Prostate gland (tissue), 2 donors: Measurements from ENCODE around the gene SPRR2A. TPM values are rescaled to one million over a fixed set of nuclear protein-coding genes. Genes with fewer than 3 reads are reported as not detected.
"Not testable (repeated sequence)": the region's sequence is repeated elsewhere in the genome, so short reads cannot be mapped to it uniquely, and the experiment has no call there.

Experiments
- DNase-seq: peaks from one replicate; pipeline ENCODE4 v3.0.0-alpha.2; 2019; ENCODE audit warnings: low spot score
- H3K27ac ChIP-seq, 2 donors: fragments of 200-600 bp; sonication (generic); 2 replicates each; pipeline ENCODE4 v1.5.1; 2017 to 2019
- H3K27me3 ChIP-seq: fragments of 200-600 bp; sonication (generic); replicated peaks from 2 replicates; pipeline ENCODE4 v1.5.1; 2019; ENCODE audit not compliant: insufficient read depth
- H3K36me3 ChIP-seq, 2 donors: fragments of 200-600 bp; sonication (generic); 1 replicate in 1 of 2; 2 replicates in 1 of 2; pipeline versions ENCODE4 v1.5.1 to v1.8.1; 2017 to 2019
- H3K4me1 ChIP-seq: fragments of 200-600 bp; sonication (generic); replicated peaks from 2 replicates; pipeline ENCODE4 v1.5.1; 2019
- H3K4me3 ChIP-seq, 2 donors: fragments of 200-600 bp; sonication (generic); 2 replicates each; pipeline ENCODE4 v1.5.1; 2017 to 2019
- H3K9me3 ChIP-seq: fragments of 200-600 bp; sonication (generic); 2 replicates; pipeline ENCODE4 v1.5.1; 2017
- POLR2A ChIP-seq: fragments of 450-650 bp; IDR thresholded peaks from one replicate; pipeline ENCODE4 v1.6.1; 2016; ENCODE audit warnings: antibody characterized with exemption, mild to moderate bottlenecking
- POLR2AphosphoS5 ChIP-seq: sonication (generic); formaldehyde crosslinking; IDR thresholded peaks from one replicate; pipeline ENCODE4 v1.6.1; 2017; ENCODE audit warnings: antibody characterized with exemption
- WGBS: methylation state at CpG from one replicate; pipeline ENCODE4 v1.1.5; 2018; 5-methylcytosine and 5-hydroxymethylcytosine counted together
- intact Hi-C: fragments of 100-400 bp; cut with DNase I; formaldehyde crosslinking; loops from one replicate; pipeline ENCODE4 v1.14.2; 2022
- total RNA-seq, 2 donors: library from RNA; depleted of rRNA; stranded (reverse); fragments of >200 nt; gene quantifications; one replicate each; pipeline ENCODE4 v1.1.0, GENCODE V29; 2016
- TF ChIP-seq, protein P1 (sequence below), 4 experiments: fragments of 200-600 bp in 2 of 4; fragments of 450-650 bp in 2 of 4; sonication (generic) in 2 of 4; IDR thresholded peaks; 1 replicate in 3 of 4; 2 replicates in 1 of 4; pipeline ENCODE4 v1.5.1; 2016 to 2019; ENCODE audit warnings: antibody characterized with exemption in 4 of 4, mild to moderate bottlenecking in 2 of 4, moderate library complexity in 2 of 4

Gene SPRR2A
- total RNA-seq, 2 donors from 2014 or later = not detected

DNA sequence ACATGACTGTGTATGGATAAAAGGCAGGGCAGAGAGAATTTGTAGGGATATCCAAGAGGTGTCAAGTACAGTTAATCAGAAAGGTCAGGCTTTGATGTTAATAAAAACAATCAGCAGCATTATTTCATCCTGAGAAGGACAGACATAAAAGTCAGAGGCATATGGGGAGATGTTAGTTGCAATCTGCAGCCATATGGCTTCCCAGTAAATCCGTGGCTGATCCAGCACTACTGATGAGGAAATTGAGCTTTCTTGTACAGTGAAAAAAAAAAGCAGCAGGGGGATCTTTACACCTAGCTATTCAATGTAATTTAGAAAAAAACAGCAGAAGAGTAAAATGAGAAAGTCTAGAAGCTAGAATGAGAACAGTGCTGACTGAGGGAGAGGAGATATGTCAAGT is 28.5 kb downstream of the SPRR2A start:
- WGBS = 76% methylated on average over 1 of the region's 1 CpG
- Histone ChIP-seq H3K9me3 (no peaks in the 10 kb centered on the region), H3K4me3 (no peak overlapping the region), H3K27ac (no peak overlapping the region), H3K27me3 (no peaks in the 10 kb centered on the region), H3K36me3 (no peaks in the 10 kb centered on the region), H3K4me1 (no peaks in the 10 kb centered on the region)
- TF ChIP-seq POLR2AphosphoS5 (no peak), POLR2A (no peak)
- TF ChIP-seq, protein P1, sequence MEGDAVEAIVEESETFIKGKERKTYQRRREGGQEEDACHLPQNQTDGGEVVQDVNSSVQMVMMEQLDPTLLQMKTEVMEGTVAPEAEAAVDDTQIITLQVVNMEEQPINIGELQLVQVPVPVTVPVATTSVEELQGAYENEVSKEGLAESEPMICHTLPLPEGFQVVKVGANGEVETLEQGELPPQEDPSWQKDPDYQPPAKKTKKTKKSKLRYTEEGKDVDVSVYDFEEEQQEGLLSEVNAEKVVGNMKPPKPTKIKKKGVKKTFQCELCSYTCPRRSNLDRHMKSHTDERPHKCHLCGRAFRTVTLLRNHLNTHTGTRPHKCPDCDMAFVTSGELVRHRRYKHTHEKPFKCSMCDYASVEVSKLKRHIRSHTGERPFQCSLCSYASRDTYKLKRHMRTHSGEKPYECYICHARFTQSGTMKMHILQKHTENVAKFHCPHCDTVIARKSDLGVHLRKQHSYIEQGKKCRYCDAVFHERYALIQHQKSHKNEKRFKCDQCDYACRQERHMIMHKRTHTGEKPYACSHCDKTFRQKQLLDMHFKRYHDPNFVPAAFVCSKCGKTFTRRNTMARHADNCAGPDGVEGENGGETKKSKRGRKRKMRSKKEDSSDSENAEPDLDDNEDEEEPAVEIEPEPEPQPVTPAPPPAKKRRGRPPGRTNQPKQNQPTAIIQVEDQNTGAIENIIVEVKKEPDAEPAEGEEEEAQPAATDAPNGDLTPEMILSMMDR (IDR thresholded peaks at IDR 0.05) = no peak
- intact Hi-C loops = no loop called here
- no peak for DNase-seq

DNA sequence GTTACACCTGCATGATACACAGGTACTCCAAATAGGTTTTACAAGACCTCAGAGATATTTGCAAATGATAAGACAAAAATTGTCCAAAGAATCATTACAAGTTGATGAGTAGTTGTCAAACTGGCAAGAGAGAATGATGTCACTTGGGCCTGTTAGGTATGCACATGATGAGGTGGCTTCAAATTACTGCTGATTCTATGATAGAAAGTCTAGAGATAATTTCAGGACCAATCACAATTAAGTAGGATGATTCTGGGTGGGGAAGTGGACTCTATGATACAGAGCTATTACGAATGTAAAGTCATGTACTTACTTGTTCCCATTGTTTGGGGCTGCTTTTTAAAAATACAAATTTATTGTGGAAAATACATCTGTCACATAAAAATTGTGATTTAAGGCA is 31.5 kb downstream of the SPRR2A start:
- no peak overlapping the region for H3K27ac ChIP-seq

DNA sequence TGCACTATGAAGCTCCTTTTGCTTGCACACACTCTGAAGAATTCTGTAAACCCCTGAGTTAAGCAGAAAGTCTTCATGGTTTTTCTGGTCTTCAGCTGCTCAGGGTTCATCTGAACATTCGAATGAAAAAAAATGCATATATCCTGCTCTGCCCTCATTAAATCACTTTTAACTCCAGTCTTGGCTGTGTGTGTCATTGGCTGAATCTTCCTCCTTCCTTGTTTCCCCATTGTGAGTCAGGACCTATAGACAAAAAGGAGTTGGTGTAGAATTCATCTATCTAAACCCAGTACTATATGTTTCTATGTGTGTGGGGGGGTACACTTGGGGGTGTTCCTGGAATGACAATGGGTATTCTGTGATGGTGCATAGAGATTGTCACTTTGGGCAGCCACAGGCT is 32.9 kb downstream of the SPRR2A start:
- WGBS = 95% methylated on average over 1 of the region's 1 CpG
- DNase-seq = no peak
- no peaks in the 10 kb centered on the region for H3K4me1 ChIP-seq
- no peaks in the 10 kb centered on the region for H3K9me3 ChIP-seq
- no peaks in the 10 kb centered on the region for H3K36me3 ChIP-seq
- no peak overlapping the region for H3K27ac ChIP-seq
- no peak overlapping the region for H3K4me3 ChIP-seq
- TF ChIP-seq POLR2A = no peak
- no peak for TF ChIP-seq POLR2AphosphoS5
- TF ChIP-seq, protein P1 (IDR thresholded peaks at IDR 0.05) = no peak
- no peaks in the 10 kb centered on the region for H3K27me3 ChIP-seq
- intact Hi-C loops = no loop called here

More for the DNA sequence above, 31.5 kb downstream of the SPRR2A start:
- 50% methylated on average over 1 of the region's 1 CpG for WGBS
- intact Hi-C loops = no loop called here
- Histone ChIP-seq H3K9me3 (no peaks in the 10 kb centered on the region), H3K27me3 (no peaks in the 10 kb centered on the region), H3K4me3 (no peak overlapping the region), H3K4me1 (no peaks in the 10 kb centered on the region), H3K36me3 (no peaks in the 10 kb centered on the region)
- TF ChIP-seq POLR2AphosphoS5 (no peak), POLR2A (no peak)
- TF ChIP-seq, protein P1 (IDR thresholded peaks at IDR 0.05) = no peak
- DNase-seq = no peak

DNA sequence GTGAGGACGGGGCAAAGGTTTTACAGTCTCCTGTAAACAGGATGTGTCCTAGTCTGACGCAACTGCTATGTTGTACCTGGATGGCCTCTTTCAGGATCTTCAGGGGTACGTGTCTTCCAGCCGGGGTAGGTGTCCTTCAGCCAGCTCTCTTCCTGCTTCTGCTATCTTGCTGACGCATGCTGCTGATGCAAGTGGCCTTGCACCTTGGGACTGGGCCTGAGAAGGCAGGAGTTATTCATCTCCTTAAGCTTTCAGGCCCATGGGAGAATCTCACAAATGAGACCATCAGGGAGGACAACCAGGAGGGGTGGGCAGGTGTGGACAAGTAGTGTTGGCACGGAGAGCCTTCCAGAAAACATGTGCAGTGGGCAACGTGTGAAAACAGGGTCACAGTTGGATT is 34.2 kb downstream of the SPRR2A start:
- no peak for DNase-seq
- TF ChIP-seq POLR2AphosphoS5 (no peak), POLR2A (no peak)
- TF ChIP-seq, protein P1 (IDR thresholded peaks at IDR 0.05) = no peak
- H3K27ac ChIP-seq = no peak overlapping the region
- intact Hi-C loops = no loop called here
- H3K9me3 ChIP-seq = no peaks in the 10 kb centered on the region
- WGBS = 84% methylated on average over 7 of the region's 7 CpGs
- H3K27me3 ChIP-seq = no peaks in the 10 kb centered on the region
- H3K4me1 ChIP-seq = no peaks in the 10 kb centered on the region
- no peak overlapping the region for H3K4me3 ChIP-seq
- H3K36me3 ChIP-seq = no peaks in the 10 kb centered on the region

DNA sequence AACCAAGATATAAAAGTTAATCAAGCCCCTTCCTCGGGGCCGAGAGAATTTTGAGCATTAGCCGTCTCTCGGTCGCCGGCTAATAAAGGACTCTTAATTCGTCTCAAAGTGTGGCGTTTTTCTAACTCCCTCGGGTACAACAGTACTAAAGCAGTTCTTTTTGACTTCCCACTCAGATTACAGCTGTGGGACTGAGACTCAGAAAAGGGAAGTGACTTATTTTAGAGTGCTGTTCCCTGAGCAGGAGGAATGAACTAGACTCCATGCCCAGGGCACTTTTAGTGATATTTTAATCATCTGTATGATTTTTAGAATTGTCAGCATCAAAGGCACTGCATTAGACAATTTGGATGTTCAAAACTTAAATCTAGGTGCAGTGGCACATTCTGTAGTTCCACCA is 35.0 kb downstream of the SPRR2A start:
- DNase-seq = not testable (repeated sequence)

DNA sequence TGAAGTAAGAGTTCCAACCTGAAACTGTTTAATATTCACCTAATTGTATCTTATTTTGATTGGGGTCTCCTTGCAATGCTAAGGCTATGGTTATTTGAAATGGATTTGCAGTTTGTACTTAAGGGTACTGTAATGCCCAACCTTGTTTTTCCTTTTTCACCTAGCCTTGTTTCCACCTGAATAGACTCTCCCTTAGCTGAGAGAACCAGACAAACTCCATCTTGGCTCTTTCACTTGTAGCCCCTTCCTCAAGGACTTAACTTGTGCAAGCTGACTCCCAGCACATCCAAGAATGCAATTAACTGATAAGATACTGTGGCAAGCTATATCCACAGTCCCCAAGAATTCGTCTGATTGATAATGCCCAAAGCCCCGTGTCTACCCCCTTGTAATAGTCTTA is 35.5 kb downstream of the SPRR2A start:
- H3K36me3 ChIP-seq, intact Hi-C loops, H3K27ac ChIP-seq, H3K9me3 ChIP-seq, H3K27me3 ChIP-seq, H3K4me1 ChIP-seq, DNase-seq, H3K4me3 ChIP-seq: not testable (repeated sequence)
- 26% methylated on average over 2 of the region's 2 CpGs for WGBS

More for the DNA sequence above, 35.0 kb downstream of the SPRR2A start:
- H3K36me3 ChIP-seq, H3K27ac ChIP-seq, intact Hi-C loops, H3K4me1 ChIP-seq, H3K27me3 ChIP-seq, H3K4me3 ChIP-seq, H3K9me3 ChIP-seq: not testable (repeated sequence)
- 49% methylated on average over 9 of the region's 9 CpGs for WGBS

DNA sequence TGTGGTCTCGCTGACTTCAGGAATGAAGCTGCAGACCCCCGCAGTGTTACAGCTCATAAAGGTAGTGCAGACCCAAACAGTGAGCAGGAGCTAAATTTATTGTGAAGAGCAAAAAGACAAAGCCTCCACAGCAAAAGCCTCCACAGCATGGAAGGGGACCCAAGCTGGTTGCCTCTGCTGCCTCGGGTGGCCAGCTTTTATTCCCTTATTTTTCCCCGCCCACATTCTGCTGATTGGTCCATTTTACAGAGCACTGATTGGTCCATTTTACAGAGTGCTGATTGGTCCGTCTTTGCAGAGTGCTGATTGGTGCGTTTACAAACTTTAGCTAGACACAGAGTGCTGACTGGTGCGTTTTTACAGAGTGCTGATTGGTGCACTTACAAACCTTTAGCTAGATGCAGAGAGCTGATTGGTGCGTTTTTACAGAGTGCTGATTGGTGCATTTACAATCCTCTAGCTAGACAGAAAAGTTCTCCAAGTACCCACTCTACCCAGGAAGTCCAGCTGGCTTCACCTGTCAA is 46.0 kb downstream of the SPRR2A start:
- H3K27ac ChIP-seq, H3K4me3 ChIP-seq, H3K4me1 ChIP-seq, H3K9me3 ChIP-seq, DNase-seq, H3K27me3 ChIP-seq, H3K36me3 ChIP-seq, intact Hi-C loops: not testable (repeated sequence)
- WGBS = 85% methylated on average over 8 of the region's 8 CpGs
